Peyer's patch (tissue), 4 donors: ENCODE data around the gene SIL1.

Experiments used
- POLR2A ChIP-seq, 2 donors: fragments of 450-650 bp; IDR thresholded peaks; one replicate each; pipeline ENCODE4 v1.5.1; 2017; ENCODE audit warnings: antibody characterized with exemption in 2 of 2, mild to moderate bottlenecking in 2 of 2, moderate library complexity in 2 of 2
- TF ChIP-seq, protein P1 (sequence below), 6 experiments: fragments of 450-650 bp in 4 of 6; fragments of 200-600 bp in 2 of 6; sonication (generic) in 1 of 6; IDR thresholded peaks; one replicate each; pipeline ENCODE4 v1.5.1; 2017 to 2019; ENCODE audit warnings: antibody characterized with exemption in 6 of 6, mild to moderate bottlenecking in 3 of 6, moderate library complexity in 1 of 6

DNA sequence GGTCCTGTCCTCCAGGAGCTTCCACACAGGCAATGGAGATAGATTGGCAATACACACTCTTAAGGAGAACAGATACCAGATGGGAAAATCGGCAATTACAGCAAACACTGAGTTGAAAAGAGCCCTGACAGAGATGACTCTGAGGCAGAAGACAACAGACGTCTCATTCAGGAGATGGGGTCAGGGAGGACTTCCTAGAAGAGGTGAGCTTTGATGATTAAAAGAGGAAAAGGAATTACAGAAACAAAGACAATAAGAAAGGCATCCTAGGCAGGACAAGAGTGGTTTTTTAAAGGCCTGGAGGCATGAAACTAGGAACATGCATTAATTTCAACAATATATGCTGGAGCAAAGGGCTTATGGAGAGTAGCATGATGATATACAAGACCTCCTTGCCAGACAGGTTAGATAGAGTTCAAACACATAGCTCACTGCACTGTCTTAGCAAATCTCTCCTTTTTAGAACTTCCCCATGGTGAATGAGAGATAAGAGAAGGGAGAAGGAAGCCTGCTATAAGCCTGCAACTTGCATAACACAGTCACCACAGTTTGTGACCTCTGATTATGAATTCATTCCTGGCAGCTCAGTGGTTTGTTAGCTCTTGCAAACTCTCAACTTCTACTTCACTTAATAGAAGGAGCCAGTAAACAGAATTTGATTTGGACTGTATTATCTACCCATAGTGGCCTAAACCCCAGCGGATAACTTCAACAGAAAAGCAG, 48.5 kb downstream of the SIL1 start:
- TF ChIP-seq, protein P1, sequence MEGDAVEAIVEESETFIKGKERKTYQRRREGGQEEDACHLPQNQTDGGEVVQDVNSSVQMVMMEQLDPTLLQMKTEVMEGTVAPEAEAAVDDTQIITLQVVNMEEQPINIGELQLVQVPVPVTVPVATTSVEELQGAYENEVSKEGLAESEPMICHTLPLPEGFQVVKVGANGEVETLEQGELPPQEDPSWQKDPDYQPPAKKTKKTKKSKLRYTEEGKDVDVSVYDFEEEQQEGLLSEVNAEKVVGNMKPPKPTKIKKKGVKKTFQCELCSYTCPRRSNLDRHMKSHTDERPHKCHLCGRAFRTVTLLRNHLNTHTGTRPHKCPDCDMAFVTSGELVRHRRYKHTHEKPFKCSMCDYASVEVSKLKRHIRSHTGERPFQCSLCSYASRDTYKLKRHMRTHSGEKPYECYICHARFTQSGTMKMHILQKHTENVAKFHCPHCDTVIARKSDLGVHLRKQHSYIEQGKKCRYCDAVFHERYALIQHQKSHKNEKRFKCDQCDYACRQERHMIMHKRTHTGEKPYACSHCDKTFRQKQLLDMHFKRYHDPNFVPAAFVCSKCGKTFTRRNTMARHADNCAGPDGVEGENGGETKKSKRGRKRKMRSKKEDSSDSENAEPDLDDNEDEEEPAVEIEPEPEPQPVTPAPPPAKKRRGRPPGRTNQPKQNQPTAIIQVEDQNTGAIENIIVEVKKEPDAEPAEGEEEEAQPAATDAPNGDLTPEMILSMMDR (IDR thresholded peaks at IDR 0.05), result no peak
- TF ChIP-seq POLR2A (IDR thresholded peaks at IDR 0.05), result no peak
